IMR-90 (cell line): ENCODE data around the gene AP4S1. TPM values are rescaled to one million over a fixed set of nuclear protein-coding genes. Genes with fewer than 3 reads are reported as not detected.

Experiments used
- ATAC-seq: fragments of 200-7000 bp; cut with Tn5 transposase; 2 replicates; pipeline ENCODE4 v1.9.1; 2020; ENCODE audit warnings: low read depth, mild to moderate bottlenecking, moderate library complexity
- BruUV-seq: library from RNA; stranded (reverse); fragments of 400-500 nt; replicated peaks from 2 replicates; lab custom pipeline; 2021; lab: Mats Ljungman, UMichigan
- CTCF ChIA-PET: fragments of 300-600 bp; formaldehyde crosslinking; extraction: SDS; loops from one replicate; lab custom pipeline; 2021; ENCODE audit warnings: antibody characterized with exemption; lab: Yijun Ruan, JAX
- POLR2A ChIA-PET: fragments of 300-600 bp; sonication (Branson Sonifier 250); formaldehyde crosslinking; loops from one replicate; lab custom pipeline; 2022; ENCODE audit warnings: antibody characterized with exemption; ENCODE audit not compliant: unreplicated experiment; lab: Charles Lee
- DNase-seq: peaks from one replicate; pipeline ENCODE4 v3.0.0; 2013
- H2AFZ ChIP-seq: replicated peaks from 2 replicates; pipeline ENCODE3; 2013; ENCODE audit warnings: low read length, mild to moderate bottlenecking; ENCODE audit not compliant: poor library complexity
- H2AK5ac ChIP-seq: 2 replicates; pipeline ENCODE4 v1.6.1; 2013; ENCODE audit warnings: low read depth, low read length, inconsistent platforms
- H2AK9ac ChIP-seq: replicated peaks from 2 replicates; pipeline ENCODE3; 2013; ENCODE audit warnings: mild to moderate bottlenecking, low read depth, low read length, moderate library complexity; ENCODE audit not compliant: poor library complexity
- H2BK120ac ChIP-seq: 2 replicates; pipeline ENCODE4 v1.6.1; 2013; ENCODE audit warnings: low read depth, low read length, inconsistent platforms
- H2BK15ac ChIP-seq: 3 replicates; pipeline ENCODE4 v1.6.1; 2013; ENCODE audit warnings: low read depth, low read length, inconsistent platforms
- H2BK20ac ChIP-seq: 2 replicates; pipeline ENCODE4 v1.6.1; 2013; ENCODE audit warnings: low read depth, mild to moderate bottlenecking, inconsistent platforms, low read length, moderate library complexity
- H2BK5ac ChIP-seq: 2 replicates; pipeline ENCODE4 v1.6.1; 2013; ENCODE audit warnings: mild to moderate bottlenecking, low read depth, low read length, inconsistent platforms; ENCODE audit not compliant: poor library complexity, severe bottlenecking
- H3K14ac ChIP-seq: replicated peaks from 2 replicates; pipeline ENCODE4 v1.6.1; 2013; ENCODE audit warnings: low read depth, low read length, inconsistent platforms
- H3K18ac ChIP-seq: 2 replicates; pipeline ENCODE4 v1.6.1; 2013; ENCODE audit warnings: low read depth, low read length, control low read depth
- H3K23ac ChIP-seq: 2 replicates; pipeline ENCODE4 v1.6.1; 2013; ENCODE audit warnings: low read depth, low read length, inconsistent platforms
- H3K27ac ChIP-seq: 2 replicates; pipeline ENCODE4 v1.5.1; 2013; ENCODE audit warnings: mild to moderate bottlenecking, control low read depth, low read length; ENCODE audit not compliant: insufficient read depth
- H3K27me3 ChIP-seq: 2 replicates; pipeline ENCODE4 v1.6.1; 2013; ENCODE audit warnings: low read length; ENCODE audit not compliant: control insufficient read depth, insufficient read depth
- H3K36me3 ChIP-seq: 2 replicates; pipeline ENCODE4 v1.6.1; 2013; ENCODE audit warnings: low read length, mixed read lengths; ENCODE audit not compliant: control insufficient read depth, insufficient read depth
- H3K4ac ChIP-seq: 2 replicates; pipeline ENCODE4 v1.6.1; 2013; ENCODE audit warnings: low read depth, low read length, inconsistent platforms
- H3K4me1 ChIP-seq: 2 replicates; pipeline ENCODE4 v1.6.1; 2013; ENCODE audit warnings: low read length, mixed read lengths; ENCODE audit not compliant: control insufficient read depth, insufficient read depth
- H3K4me2 ChIP-seq: 2 replicates; pipeline ENCODE4 v1.6.1; 2013; ENCODE audit warnings: low read depth, mild to moderate bottlenecking, control low read depth, low read length, moderate library complexity
- H3K4me3 ChIP-seq: 2 replicates; pipeline ENCODE4 v1.5.1; 2013; ENCODE audit warnings: low read depth, mild to moderate bottlenecking, control low read depth, low read length, moderate library complexity; ENCODE audit not compliant: insufficient read depth
- H3K56ac ChIP-seq: 2 replicates; pipeline ENCODE4 v1.6.1; 2013; ENCODE audit warnings: low read length, inconsistent platforms; ENCODE audit not compliant: insufficient read depth; ENCODE audit errors: extremely low read depth
- H3K79me1 ChIP-seq, 2 experiments: 2 replicates each; pipeline ENCODE4 v1.6.1; 2013; ENCODE audit warnings: low read length in 2 of 2, inconsistent platforms in 1 of 2, low read depth in 1 of 2
- H3K9ac ChIP-seq: 2 replicates; pipeline ENCODE4 v1.6.1; 2013; ENCODE audit warnings: low read depth, low read length, control low read depth
- H3K9me1 ChIP-seq: 2 replicates; pipeline ENCODE4 v1.6.1; 2013; ENCODE audit warnings: low read length, inconsistent platforms; ENCODE audit not compliant: insufficient read depth
- H3K9me3 ChIP-seq: 2 replicates; pipeline ENCODE4 v1.6.1; 2013; ENCODE audit warnings: low read length; ENCODE audit not compliant: control insufficient read depth, insufficient read depth
- H4K20me1 ChIP-seq: 2 replicates; pipeline ENCODE4 v1.6.1; 2013; ENCODE audit warnings: low read length, inconsistent platforms; ENCODE audit not compliant: insufficient read depth
- H4K5ac ChIP-seq: 2 replicates; pipeline ENCODE4 v1.6.1; 2013; ENCODE audit warnings: mild to moderate bottlenecking, low read depth, low read length, control low read depth
- H4K8ac ChIP-seq, 2 experiments: 2 replicates each; pipeline ENCODE4 v1.6.1; 2013; ENCODE audit warnings: low read depth in 2 of 2, low read length in 2 of 2, control low read depth in 1 of 2, inconsistent platforms in 1 of 2
- H4K91ac ChIP-seq: 2 replicates; pipeline ENCODE4 v1.6.1; 2013; ENCODE audit warnings: low read depth, low read length, inconsistent platforms; ENCODE audit not compliant: insufficient read depth
- BHLHE40 ChIP-seq: fragments of 150-350 bp; IDR thresholded peaks from 2 replicates; pipeline ENCODE4 v1.6.1; 2016; ENCODE audit warnings: mild to moderate bottlenecking, low read depth, low read length
- CEBPB ChIP-seq: IDR thresholded peaks from 2 replicates; pipeline ENCODE4 v1.6.1; 2012; ENCODE audit warnings: low read depth, low read length, improper control_type of control experiment
- CHD1 ChIP-seq: IDR thresholded peaks from 2 replicates; pipeline ENCODE4 v1.6.1; 2012; ENCODE audit warnings: low read depth, low read length, improper control_type of control experiment
- ELK1 ChIP-seq: fragments of 150-350 bp; IDR thresholded peaks from 2 replicates; pipeline ENCODE4 v1.6.1; 2016; ENCODE audit warnings: low read depth, mild to moderate bottlenecking, low read length, moderate library complexity, borderline replicate concordance
- FOS ChIP-seq: fragments of 150-350 bp; IDR thresholded peaks from 2 replicates; pipeline ENCODE4 v1.6.1; 2016; ENCODE audit warnings: low read depth, low read length
- MAFK ChIP-seq: IDR thresholded peaks from 2 replicates; pipeline ENCODE4 v1.6.1; 2012; ENCODE audit warnings: low read depth, low read length, improper control_type of control experiment
- MAZ ChIP-seq: IDR thresholded peaks from 2 replicates; pipeline ENCODE4 v1.6.1; 2012; ENCODE audit warnings: low read depth, mild to moderate bottlenecking, low read length, improper control_type of control experiment, moderate library complexity, borderline replicate concordance
- MXI1 ChIP-seq: IDR thresholded peaks from 2 replicates; pipeline ENCODE4 v1.6.1; 2012; ENCODE audit warnings: low read depth, mild to moderate bottlenecking, low read length, moderate library complexity, borderline replicate concordance
- NFE2L2 ChIP-seq: fragments of 150-350 bp; IDR thresholded peaks from 2 replicates; pipeline ENCODE4 v1.6.1; 2016; ENCODE audit warnings: low read depth, mild to moderate bottlenecking, low read length
- POLR2A ChIP-seq: IDR thresholded peaks from 2 replicates; pipeline ENCODE4 v1.6.1; 2012; ENCODE audit warnings: mild to moderate bottlenecking, low read depth, low read length
- RAD21 ChIP-seq: IDR thresholded peaks from 2 replicates; pipeline ENCODE4 v1.6.1; 2012; ENCODE audit warnings: low read length, improper control_type of control experiment
- RCOR1 ChIP-seq: IDR thresholded peaks from 2 replicates; pipeline ENCODE4 v1.6.1; 2012; ENCODE audit warnings: mild to moderate bottlenecking, low read length, improper control_type of control experiment; ENCODE audit not compliant: insufficient replicate concordance
- RFX5 ChIP-seq: IDR thresholded peaks from 2 replicates; pipeline ENCODE4 v1.8.0; 2012; ENCODE audit warnings: low read depth, mild to moderate bottlenecking, low read length, moderate library complexity
- SMC3 ChIP-seq: fragments of 150-350 bp; IDR thresholded peaks from 2 replicates; pipeline ENCODE4 v1.6.1; 2016; ENCODE audit warnings: low read depth, mild to moderate bottlenecking, antibody characterized with exemption, low read length, moderate library complexity
- USF2 ChIP-seq: fragments of 150-350 bp; IDR thresholded peaks from 2 replicates; pipeline ENCODE4 v1.6.1; 2017; ENCODE audit warnings: mild to moderate bottlenecking, antibody characterized with exemption, low read length, low read depth
- WGBS, 2 experiments: methylation state at CpG; one replicate each; pipeline versions ENCODE4 v1.1.5 to v1.1.7; 2013; ENCODE audit warnings: missing lambda C conversion rate in 2 of 2; ENCODE audit not compliant: insufficient read length in 1 of 2; ENCODE audit errors: extremely low coverage in 2 of 2; 5-methylcytosine and 5-hydroxymethylcytosine counted together
- dilution Hi-C: fragments of 300-500 bp; cut with HindIII; formaldehyde crosslinking; loops from one replicate; pipeline ENCODE4 v1.14.3; 2018; ENCODE audit warnings: low sequenced_read_pairs; ENCODE audit not compliant: unreplicated experiment
- in situ Hi-C: fragments of 300-500 bp; cut with MboI; formaldehyde crosslinking; loops from 3 replicates; pipeline ENCODE4 v1.14.3; 2019; ENCODE audit warnings: low sequenced_read_pairs, inconsistent platforms, mixed read lengths
- intact Hi-C: fragments of 100-400 bp; cut with micrococcal nuclease; formaldehyde crosslinking; loops from 2 replicates; pipeline ENCODE4 v1.10.0; 2022
- polyA plus RNA-seq, 3 experiments: library from polyadenylated mRNA; depleted of rRNA; stranded (reverse); fragments of >200 nt; gene quantifications; 2 replicates each; pipeline ENCODE4 v1.2.3, GENCODE V29; 2012; ENCODE audit warnings: low replicate concordance in 1 of 3
- total RNA-seq: library from RNA; depleted of rRNA; stranded (reverse); fragments of >200 nt; gene quantifications from 2 replicates; pipeline ENCODE4 v1.2.3, GENCODE V29; 2012
- TF ChIP-seq, protein P1 (sequence below): conservative IDR thresholded peaks from 2 replicates; pipeline ENCODE4 v1.5.1; 2012; ENCODE audit warnings: mild to moderate bottlenecking, low read depth, low read length, improper control_type of control experiment

The AP4S1 gene
- total and polyA plus RNA-seq, 2 of the 4 experiments (the other 2 are of a cell fraction): 2.7 to 4.5 TPM

- H3K4me2 ChIP-seq: no peak overlapping the region
- no peak overlapping the region for H2BK15ac ChIP-seq
- H3K79me1 ChIP-seq: peaks cover 5 to 52% of the 10 kb centered on the region in 2 experiments; a peak in 3 of 4 replicates
- no peaks in the 10 kb centered on the region for H3K36me3 ChIP-seq
- no peaks in the 10 kb centered on the region for H3K4me1 ChIP-seq
- in situ Hi-C loops: loop anchor here (25.0 kb wide), 1 partner anchor 380 kb away; no protein-coding TSS in a partner anchor
- no peak overlapping the region for H2AK9ac ChIP-seq
- DNase-seq: no peak
- no peak overlapping the region for H2AFZ ChIP-seq
- H3K27ac ChIP-seq: no peak overlapping the region
- 100% methylated on average over 2 of the region's 7 CpGs; no CpG with 5 or more reads in 1 of the 2 experiments for WGBS, 2 experiments
- no peaks in the 10 kb centered on the region for H3K27me3 ChIP-seq
- H3K9ac ChIP-seq: no peak overlapping the region
- H4K8ac ChIP-seq: no peak overlapping the region
- H4K20me1 ChIP-seq: peaks cover 58% of the 10 kb centered on the region
- H2AK5ac ChIP-seq: no peak overlapping the region
- H4K5ac ChIP-seq: no peak overlapping the region
- BruUV-seq: no TSS peak
- TF ChIP-seq SMC3: no peak
- TF ChIP-seq USF2: no peak
- no peak for TF ChIP-seq CHD1
- no peak for TF ChIP-seq RFX5
- TF ChIP-seq CEBPB: no peak
- TF ChIP-seq MAZ: no peak
- TF ChIP-seq, protein P1, sequence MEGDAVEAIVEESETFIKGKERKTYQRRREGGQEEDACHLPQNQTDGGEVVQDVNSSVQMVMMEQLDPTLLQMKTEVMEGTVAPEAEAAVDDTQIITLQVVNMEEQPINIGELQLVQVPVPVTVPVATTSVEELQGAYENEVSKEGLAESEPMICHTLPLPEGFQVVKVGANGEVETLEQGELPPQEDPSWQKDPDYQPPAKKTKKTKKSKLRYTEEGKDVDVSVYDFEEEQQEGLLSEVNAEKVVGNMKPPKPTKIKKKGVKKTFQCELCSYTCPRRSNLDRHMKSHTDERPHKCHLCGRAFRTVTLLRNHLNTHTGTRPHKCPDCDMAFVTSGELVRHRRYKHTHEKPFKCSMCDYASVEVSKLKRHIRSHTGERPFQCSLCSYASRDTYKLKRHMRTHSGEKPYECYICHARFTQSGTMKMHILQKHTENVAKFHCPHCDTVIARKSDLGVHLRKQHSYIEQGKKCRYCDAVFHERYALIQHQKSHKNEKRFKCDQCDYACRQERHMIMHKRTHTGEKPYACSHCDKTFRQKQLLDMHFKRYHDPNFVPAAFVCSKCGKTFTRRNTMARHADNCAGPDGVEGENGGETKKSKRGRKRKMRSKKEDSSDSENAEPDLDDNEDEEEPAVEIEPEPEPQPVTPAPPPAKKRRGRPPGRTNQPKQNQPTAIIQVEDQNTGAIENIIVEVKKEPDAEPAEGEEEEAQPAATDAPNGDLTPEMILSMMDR: no peak
- no peak for TF ChIP-seq MAFK
- no peak for TF ChIP-seq RAD21
- no peak for TF ChIP-seq RCOR1
- no peak for TF ChIP-seq BHLHE40
- no peak for TF ChIP-seq MXI1
- no peak for TF ChIP-seq NFE2L2
- no peak for TF ChIP-seq POLR2A
- TF ChIP-seq ELK1: no peak
- TF ChIP-seq FOS: no peak
- H3K4ac ChIP-seq: no peak overlapping the region
- no peak overlapping the region for H3K14ac ChIP-seq
- H3K18ac ChIP-seq: no peak overlapping the region
- no peaks in the 10 kb centered on the region for H3K9me1 ChIP-seq
- H2BK5ac ChIP-seq: no peak overlapping the region
- no peak overlapping the region for H3K23ac ChIP-seq
- dilution Hi-C loops: no loop called here
- ATAC-seq: no peak
- ChIA-PET CTCF (no interaction called here), POLR2A (no interaction called here)
- intact Hi-C loops: loop anchor here (10.0 kb wide), 1 partner anchor 222 kb away; the partner anchor contains the start of gene HECTD1
- H2BK20ac ChIP-seq: no peak overlapping the region
- H2BK120ac ChIP-seq: no peak overlapping the region
- H4K91ac ChIP-seq: no peak overlapping the region
- H3K9me3 ChIP-seq: no peaks in the 10 kb centered on the region
- no peak overlapping the region for H3K56ac ChIP-seq
- no peak overlapping the region for H3K4me3 ChIP-seq
Observed at GRCh38 chr14:30982533-30982932, 42.9 kb upstream of the AP4S1 start.
